ENCODE results near the gene CSMD2.

Gene CSMD2

DNA sequence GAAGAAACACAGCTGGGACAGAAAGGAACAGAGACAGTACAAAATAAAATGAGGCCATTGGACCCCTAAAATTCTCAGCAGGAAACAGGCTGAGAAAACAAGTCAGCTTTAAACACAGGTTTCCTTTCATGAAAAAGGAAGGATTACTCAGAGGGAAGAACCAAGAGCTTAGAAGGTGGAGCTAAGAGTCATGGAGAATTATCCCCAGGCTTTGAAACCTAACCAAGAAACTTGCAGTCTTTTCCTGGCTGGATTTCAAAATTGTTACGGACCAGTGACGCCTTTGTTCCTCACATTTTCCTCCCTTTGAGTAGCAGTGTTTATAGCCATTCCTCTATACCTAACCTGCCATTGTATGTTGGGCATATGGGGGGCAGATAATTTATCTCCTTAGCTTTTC is 292.3 kb downstream of the CSMD2 start:
- Histone ChIP-seq H3K27me3 (ENCODE audit: insufficient read depth, low read depth, severe bottlenecking) (peaks cover 75% of the 10 kb centered on the region), H3K9me3 (ENCODE audit: severe bottlenecking) (no peaks in the 10 kb centered on the region), H3K36me3 (no peaks in the 10 kb centered on the region), H3K27ac (no peak overlapping the region), H3K4me3 (ENCODE audit: low read depth, low read length) (no peak overlapping the region)
- TF ChIP-seq CTCF (IDR thresholded peaks at IDR 0.05; ENCODE audit: low read depth, low read length): no peak
- no peak for DNase-seq

DNA sequence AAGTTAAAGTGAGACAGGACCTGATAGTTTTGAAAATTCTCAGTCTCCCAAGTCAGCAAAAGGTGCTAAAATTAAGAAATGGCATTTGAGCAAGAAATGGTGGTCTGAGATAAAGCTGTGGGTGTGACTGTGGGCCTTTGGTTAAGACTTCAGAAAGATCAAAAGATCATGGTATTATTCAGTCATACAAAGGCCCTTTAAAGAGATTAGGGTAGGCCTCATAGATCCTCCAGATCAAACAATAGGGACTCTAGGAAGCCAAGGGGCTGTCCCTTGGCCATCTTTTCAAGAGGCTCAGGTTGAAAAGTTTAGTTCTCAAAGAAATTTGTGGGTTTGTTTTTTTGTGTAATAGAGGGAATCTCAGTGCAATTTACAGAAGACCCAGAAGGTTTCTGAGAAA is 292.8 kb downstream of the CSMD2 start:
- H3K4me3 ChIP-seq (ENCODE audit: low read depth, low read length): no peak overlapping the region
- no peaks in the 10 kb centered on the region for H3K9me3 ChIP-seq (ENCODE audit: severe bottlenecking)
- DNase-seq: no peak
- no peaks in the 10 kb centered on the region for H3K36me3 ChIP-seq
- no peak for TF ChIP-seq CTCF (IDR thresholded peaks at IDR 0.05; ENCODE audit: low read depth, low read length)
- no peak overlapping the region for H3K27ac ChIP-seq
- peaks cover 74% of the 10 kb centered on the region for H3K27me3 ChIP-seq (ENCODE audit: insufficient read depth, low read depth, severe bottlenecking)

DNA sequence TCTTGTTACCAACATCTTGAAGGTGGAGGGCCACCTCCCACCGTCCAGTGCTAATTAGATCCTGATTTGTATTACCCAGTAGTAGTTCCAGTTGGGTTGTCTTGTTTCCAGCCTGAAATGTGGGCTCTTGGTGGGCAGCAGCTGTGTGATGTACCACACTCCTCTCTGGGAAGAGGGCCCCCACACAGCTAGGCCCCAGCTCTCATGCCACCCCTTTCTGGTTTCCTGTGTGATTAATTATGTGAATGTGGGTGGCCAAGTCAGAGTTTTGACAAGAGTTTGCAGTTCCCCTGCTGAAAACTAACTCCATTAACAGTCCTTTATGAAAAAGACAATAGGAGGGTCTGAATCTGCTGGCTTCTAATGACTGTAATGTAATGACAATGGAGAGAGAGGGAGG is 297.3 kb downstream of the CSMD2 start:
- DNase-seq: no peak
- Histone ChIP-seq H3K27me3 (ENCODE audit: insufficient read depth, low read depth, severe bottlenecking) (peaks cover 66% of the 10 kb centered on the region), H3K4me3 (ENCODE audit: low read depth, low read length) (no peak overlapping the region), H3K9me3 (ENCODE audit: severe bottlenecking) (no peaks in the 10 kb centered on the region), H3K36me3 (no peaks in the 10 kb centered on the region), H3K27ac (no peak overlapping the region)
- no peak for TF ChIP-seq CTCF (IDR thresholded peaks at IDR 0.05; ENCODE audit: low read depth, low read length)

DNA sequence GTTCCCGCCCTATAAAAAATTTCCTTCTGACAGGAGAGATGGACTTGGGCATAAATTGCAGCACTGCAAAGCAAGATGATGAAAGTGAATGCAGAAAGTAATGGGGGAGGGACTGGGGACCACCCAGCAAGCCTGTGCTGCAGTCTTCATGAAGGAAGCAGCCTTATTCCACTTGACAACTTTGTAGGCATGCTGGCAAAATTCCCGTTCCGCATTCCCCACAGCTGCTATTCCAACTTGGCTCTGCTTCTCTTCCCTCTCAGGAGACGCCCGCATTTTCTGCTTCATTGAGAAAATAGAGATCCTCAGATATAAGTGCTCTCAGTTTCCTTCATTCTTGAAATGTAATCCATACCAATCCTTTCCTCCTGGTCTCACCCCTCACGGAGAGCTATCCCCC is 298.7 kb downstream of the CSMD2 start:
- no peaks in the 10 kb centered on the region for H3K9me3 ChIP-seq (ENCODE audit: severe bottlenecking)
- no peak for TF ChIP-seq CTCF (IDR thresholded peaks at IDR 0.05; ENCODE audit: low read depth, low read length)

GRCh38 chr1:33864460-33865389 is 300.3 kb downstream of the CSMD2 start:
- no peak overlapping the region for H3K4me3 ChIP-seq (ENCODE audit: low read depth, low read length)
- TF ChIP-seq CTCF (IDR thresholded peaks at IDR 0.05; ENCODE audit: low read depth, low read length): no peak

More for the DNA sequence above, 298.7 kb downstream of the CSMD2 start:
- Histone ChIP-seq H3K27ac (no peak overlapping the region), H3K36me3 (no peaks in the 10 kb centered on the region), H3K27me3 (ENCODE audit: insufficient read depth, low read depth, severe bottlenecking) (peaks cover 72% of the 10 kb centered on the region), H3K4me3 (ENCODE audit: low read depth, low read length) (no peak overlapping the region)
- no peak for DNase-seq

More at GRCh38 chr1:33864460-33865389, 300.3 kb downstream of the CSMD2 start:
- Histone ChIP-seq H3K27ac (no peak overlapping the region), H3K9me3 (ENCODE audit: severe bottlenecking) (no peaks in the 10 kb centered on the region), H3K27me3 (ENCODE audit: insufficient read depth, low read depth, severe bottlenecking) (peaks cover 66% of the 10 kb centered on the region), H3K36me3 (no peaks in the 10 kb centered on the region)
- DNase-seq: no peak

All from WERI-Rb-1 (cell line).